ENCODE measurements around the gene ZYG11B.
"Not testable (repeated sequence)": the region's sequence is repeated elsewhere in the genome, so short reads cannot be mapped to it uniquely, and the experiment has no call there.

ZYG11B gene

DNA sequence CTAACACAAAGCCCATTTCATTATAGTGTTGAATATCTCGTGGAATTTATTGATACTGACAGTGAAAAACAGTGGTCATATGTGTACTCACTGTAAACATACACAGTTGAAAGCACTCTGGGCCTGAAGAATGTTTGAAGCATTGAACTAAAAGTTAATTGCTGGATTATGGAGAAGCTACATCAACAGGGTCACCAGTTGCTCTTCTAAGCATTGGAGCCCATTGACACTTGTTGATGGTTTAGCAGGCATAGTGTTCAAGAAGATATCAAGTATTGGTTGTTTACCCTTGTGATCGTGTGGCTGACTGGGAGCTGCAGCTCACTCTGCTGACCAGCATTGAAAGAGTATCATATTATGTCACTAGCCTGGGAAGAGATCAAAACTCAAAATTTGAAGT, 126.6 kb downstream of the ZYG11B start:
- no peak for DNase-seq (ENCODE audit: low read depth)

GRCh38 chr1:52855584-52855983, 129.3 kb downstream of the ZYG11B start:
- no peak for DNase-seq (ENCODE audit: low read depth)

- DNase-seq (ENCODE audit: low read depth) = no peak
These were observed 129.8 kb downstream of the ZYG11B start for GRCh38 chr1:52856026-52856425.

GRCh38 chr1:52857443-52857842, 131.2 kb downstream of the ZYG11B start:
- no peak for DNase-seq (ENCODE audit: low read depth)

DNA sequence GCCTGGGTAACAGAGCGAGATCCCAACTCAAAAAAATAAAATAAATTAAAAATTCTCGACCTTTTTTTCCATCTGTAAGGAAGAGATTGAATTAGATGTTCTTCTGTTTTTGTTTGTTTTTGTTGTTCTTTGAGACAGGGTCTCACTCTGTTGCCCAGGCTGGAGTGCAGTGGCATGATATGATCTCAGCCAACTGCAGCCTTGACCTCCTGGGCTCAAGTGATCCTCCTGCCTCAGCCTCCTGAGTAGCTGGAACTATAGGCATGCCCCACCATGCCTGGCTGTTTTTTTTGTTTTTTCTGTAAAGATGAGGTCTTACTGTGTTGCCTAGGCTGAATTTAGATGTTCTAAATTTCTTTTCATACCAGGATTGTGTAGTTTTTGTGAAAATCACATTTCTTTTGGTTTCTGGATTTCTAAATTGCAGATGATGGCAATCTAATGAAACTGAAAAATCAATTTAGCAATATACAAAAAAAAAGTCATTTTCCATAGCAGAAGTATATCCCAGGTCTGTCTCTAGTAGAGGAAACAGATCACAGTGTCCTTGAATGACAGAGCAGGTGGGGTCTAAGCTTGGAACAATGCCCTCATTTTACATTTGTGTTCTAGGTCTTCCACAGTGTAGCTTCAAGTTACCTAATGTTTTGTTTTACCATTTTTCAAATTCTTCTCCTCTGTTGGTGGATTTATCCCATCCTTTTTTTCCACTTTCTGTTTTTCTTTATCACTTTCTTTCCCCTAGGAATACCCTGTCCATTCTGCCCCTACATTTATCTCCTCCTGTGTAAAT, 136.6 kb downstream of the ZYG11B start:
- DNase-seq (ENCODE audit: low read depth) = no peak

GRCh38 chr1:52867087-52867863, 141.0 kb downstream of the ZYG11B start:
- no peak for DNase-seq (ENCODE audit: low read depth)

DNA sequence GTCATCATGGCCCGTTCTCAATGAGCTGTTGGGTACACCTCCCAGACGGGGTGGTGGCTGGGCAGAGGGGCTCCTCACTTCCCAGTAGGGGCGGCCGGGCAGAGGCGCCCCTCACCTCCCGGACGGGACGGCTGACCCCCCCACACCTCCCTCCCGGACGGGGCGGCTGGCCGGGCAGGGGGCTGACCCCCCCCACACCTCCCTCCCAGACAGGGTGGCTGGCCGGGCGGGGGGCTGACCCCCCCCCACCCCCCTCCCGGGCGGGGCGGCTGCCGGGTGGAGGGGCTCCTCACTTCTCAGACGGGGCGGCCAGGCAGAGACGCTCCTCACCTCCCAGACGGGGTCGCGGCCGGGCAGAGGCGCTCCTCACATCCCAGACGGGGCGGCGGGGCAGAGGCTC, 143.5 kb downstream of the ZYG11B start:
- not testable (repeated sequence) for DNase-seq (ENCODE audit: low read depth)

DNA sequence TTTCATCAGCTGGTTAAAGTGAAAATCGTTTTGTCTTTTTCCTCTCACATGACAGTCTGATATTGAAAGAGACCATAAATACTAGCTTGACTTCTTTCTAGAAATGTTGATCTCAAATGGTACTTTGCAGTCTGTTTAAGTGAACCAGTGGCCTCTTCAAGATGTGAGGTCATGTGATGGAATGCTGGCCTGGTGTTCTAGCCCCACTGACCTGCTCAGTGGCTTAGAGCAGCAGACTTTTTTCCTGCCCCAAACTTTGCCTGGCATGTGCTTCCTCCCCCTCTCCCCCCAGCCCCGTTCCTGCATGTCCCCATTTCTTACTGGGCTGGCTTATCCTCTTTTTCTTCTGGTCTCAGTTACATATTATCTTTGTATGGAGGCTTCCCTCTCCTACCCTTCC, 150.6 kb downstream of the ZYG11B start:
- no peak for DNase-seq (ENCODE audit: low read depth)
